Activated CD8-positive, alpha-beta memory T cell treated with anti-CD3 and anti-CD28 coated beads, Interleukin-2, amount 50 U/mL, for 1 hour (primary cell): ENCODE measurements around the gene ISL2.

Experiments
- DNase-seq: peaks from one replicate; pipeline ENCODE4 v3.0.0-alpha.2; 2020; ENCODE audit errors: extremely low read depth

Gene ISL2

GRCh38 chr15:76341366-76342057, 4.9 kb downstream of the ISL2 start:
- DNase-seq = no peak

- DNase-seq = no peak
These were observed 5.4 kb downstream of the ISL2 start for GRCh38 chr15:76342058-76342381.

GRCh38 chr15:76342382-76343201, 6.0 kb downstream of the ISL2 start:
- no peak for DNase-seq

DNA sequence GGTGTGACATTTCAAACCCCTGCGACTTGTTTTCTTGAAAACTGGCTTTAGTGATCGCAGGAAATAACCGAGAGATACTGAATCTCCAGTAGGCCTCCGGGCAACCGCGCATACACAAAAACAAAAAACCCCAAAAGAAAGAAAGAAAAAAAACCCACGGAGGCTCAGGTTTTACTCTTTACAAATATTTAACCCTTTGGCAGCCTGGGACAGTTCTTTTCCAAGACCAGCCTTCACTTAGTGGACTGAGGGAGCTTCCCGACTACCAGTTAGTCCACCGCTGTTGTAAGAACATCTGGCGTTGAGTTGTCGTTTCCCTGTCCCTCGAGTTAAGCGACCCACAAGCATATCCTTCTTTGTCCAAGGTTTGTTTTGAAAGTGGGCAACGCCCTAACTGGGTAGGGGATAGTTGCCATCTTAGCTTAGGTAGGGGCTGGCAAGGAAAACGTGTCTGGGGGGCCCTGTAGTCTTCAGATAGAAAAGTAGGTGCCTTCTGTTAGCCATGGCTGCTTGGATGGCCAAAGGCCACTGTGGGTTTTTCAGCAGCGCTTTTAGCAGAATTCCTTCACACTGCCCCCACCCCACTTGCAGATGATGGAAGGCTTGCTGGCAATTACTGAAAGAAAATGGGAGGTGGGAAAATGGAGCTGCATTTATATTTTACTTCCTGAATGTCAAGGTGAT, 6.9 kb downstream of the ISL2 start:
- no peak for DNase-seq

GRCh38 chr15:76344893-76345582, 8.5 kb downstream of the ISL2 start:
- no peak for DNase-seq

GRCh38 chr15:76345583-76345879, 9.0 kb downstream of the ISL2 start:
- DNase-seq = no peak

- DNase-seq = no peak
These were observed 9.5 kb downstream of the ISL2 start for GRCh38 chr15:76345880-76346668.

- no peak for DNase-seq
These were observed 10.3 kb downstream of the ISL2 start for GRCh38 chr15:76346669-76347481.

DNA sequence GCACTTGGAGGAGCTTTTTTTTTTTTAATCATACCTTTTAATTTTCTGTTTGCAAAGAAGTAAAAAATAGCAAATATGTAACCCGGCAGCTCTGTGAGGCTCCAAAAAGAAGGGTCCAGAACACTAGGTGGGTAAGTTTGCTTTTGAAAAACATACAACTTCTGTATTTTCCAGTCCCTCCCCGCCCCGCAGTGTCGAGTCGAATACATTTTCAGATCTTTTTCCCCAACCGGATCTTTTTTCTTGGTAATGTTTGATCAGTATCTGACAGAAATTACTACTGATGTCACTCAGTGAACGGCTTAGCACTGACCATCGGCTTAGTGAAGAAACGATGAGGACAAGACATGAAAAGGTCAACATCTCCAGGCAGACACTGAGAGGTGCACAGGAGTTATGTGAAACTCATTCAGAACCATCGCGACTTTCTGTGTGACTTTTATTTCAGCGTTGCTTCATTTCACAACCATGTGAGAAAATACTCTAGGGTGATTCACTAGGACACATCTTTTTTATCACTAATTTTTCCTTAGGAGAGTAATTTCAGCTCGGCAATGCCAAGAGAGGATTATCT, 11.0 kb downstream of the ISL2 start:
- DNase-seq = no peak

GRCh38 chr15:76349301-76350070, 12.9 kb downstream of the ISL2 start:
- DNase-seq = no peak

DNA sequence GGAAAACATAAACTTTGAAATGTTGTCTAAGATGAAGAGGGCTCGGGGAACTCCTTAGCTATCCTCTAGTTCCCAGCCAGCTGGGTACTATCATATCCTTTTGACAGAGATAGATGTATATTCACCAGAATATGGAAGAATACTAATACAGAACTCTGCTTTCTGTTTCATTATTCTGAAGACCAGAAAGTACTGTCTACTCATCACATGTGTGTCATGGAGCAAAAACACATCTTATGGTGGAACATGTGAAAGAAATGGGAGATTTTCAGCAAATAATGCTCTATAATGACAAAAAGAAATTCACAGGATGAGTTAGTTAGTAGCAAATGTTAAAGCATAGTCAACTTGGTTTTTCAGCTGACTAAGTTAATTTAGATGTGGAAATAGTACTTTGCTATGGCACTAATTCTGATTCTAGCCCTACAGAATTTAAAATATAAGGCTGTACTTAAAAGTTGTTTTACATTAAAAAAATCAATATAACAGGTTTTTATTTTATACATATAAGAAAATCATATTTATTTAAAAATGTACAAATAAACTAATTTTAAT, 16.5 kb downstream of the ISL2 start:
- no peak for DNase-seq

DNA sequence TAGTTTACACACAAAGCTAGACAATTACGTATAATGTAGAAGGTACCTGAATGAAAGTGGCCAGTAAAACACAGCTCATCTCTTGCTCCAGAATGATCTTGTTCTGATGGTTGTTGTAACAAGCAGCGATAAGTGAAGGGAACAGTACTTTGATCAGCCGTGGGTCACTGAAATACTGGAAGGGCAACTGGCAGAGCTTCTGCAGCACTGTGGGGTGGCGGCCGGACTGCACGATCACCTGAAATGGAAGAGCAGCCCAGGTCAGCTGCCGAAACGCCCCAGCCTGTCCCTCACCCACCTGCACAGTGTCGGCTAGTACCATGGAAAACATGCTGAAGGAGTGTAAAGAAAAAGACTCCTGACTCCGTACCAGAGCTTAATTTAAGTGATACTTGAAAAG, 17.3 kb downstream of the ISL2 start:
- DNase-seq = no peak

DNA sequence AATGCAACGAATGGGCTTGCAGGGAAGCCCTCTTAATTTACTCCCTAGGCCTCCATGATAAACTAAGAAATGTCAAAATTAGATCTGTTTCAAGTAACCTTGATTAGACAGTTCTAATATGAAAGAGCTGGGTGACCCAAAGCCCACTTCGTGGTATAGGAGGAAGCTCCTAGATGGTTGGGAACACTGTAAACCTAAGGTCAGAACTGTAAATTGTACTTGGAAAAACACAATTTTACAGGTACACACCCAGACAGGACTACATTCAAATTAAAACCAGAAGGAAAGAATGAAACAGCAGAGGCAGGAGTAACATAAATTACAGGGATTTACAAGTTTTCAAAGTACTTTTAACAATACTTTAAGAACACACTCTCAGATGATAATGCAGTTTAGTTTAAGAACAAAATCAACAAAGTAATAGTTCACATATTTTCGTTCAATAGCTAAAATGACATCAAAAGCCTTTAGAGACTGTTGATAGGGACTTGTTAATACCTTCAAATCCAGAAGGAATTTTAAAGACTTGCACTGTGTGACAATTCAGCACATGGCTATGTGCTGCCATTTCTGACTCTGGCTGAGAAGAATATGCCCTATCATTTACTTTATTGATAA, 18.4 kb downstream of the ISL2 start:
- no peak for DNase-seq

DNA sequence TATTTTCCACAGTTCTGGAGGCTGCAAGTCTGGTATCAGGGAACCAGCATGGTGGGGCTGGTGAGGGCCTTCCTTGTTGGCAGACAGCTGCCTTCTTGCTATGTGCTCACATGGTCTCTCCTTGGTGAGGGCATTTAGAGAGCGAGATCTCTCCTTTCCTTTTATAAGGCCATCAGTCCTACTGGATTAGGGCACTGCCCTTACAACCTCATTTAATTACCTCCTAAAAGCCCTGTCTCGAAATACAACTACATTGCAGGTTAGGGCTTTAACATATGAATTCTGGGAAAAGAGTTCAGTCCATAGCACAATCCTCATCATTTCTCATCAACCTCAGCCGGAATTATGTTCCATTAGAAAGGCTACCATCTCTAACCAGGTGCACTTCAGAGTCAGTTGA, 21.9 kb downstream of the ISL2 start:
- DNase-seq = no peak

DNA sequence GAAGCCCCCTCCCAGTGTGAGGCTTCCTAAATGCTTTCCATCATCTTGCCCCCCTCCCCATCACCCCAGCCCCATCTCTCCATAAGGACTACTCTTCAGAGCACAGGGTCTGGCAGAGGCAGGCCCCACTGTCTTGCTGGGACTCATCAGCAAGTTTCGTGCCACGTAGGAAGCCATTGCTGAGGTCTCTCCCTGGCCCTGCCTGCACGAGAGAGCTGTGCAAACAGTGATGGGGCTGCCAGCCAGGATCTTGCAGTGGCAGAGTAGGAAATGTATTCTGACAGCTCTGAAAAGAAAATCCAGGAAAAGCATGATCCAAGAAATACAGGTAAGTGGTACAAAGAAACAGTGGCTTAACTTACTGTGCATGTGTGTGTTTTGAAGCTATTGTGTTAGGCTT, 22.6 kb downstream of the ISL2 start:
- no peak for DNase-seq

GRCh38 chr15:76360416-76360815, 23.8 kb downstream of the ISL2 start:
- no peak for DNase-seq

DNA sequence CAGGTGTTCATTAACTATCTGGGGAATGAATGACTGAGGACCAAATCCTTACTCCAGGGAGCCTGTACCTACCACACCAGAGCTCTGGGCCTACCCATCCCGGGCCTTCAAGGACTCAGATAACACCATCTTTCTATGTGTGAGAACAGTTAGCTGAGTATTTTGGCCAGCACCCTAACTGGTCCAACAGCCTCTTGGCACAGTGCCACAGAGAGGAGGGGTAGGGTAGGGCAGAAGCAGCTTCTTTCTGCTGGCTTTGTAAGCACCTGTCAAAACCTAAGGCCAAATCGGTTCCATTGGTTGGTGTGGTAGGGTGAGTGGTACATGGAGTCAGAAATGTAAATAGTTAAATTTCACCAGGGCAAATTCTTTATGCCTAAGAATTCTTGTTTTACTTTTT, 26.7 kb downstream of the ISL2 start:
- DNase-seq = no peak

- no peak for DNase-seq
These were observed 30.1 kb downstream of the ISL2 start for GRCh38 chr15:76366714-76367113.

DNA sequence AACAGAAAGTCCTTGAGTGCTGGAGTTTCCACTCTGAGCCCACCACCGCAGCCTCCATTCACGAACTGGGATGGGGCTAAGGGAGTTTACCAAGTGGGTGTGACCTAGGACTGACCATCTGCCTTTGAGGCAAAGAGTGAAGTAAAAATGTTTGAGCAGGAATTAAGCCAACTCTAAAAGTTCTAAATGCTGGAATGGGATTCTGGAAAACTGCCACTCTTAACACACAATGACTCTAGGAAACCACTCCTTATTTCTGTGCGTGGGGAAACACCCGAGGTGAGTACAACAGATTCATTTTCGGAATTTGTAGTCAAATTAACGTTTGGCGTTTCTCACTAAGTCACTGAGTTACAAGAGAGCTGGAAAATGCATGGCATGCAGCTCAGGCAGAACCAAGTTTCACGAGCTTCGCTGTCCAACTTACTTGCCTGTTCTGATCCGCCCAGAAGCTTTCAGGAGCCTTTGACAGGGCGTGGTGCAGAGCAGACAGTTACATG, 31.6 kb downstream of the ISL2 start:
- DNase-seq = no peak
